OCI-LY1 (cell line): ENCODE data around the gene GMIP.

ENCODE experiments used
- H2AFZ ChIP-seq: fragments of 200-600 bp; sonication (generic), shearing (Covaris generic); 2 replicates; pipeline ENCODE4 v1.6.0; 2014; ENCODE audit warnings: antibody characterized with exemption, mild to moderate bottlenecking, low read length
- H3F3A ChIP-seq: fragments of 200-600 bp; sonication (generic), shearing (Covaris generic); 2 replicates; pipeline ENCODE4 v1.6.0; 2014; ENCODE audit warnings: mild to moderate bottlenecking, antibody characterized with exemption, low read length, moderate library complexity; ENCODE audit not compliant: insufficient read depth
- H3K27ac ChIP-seq: fragments of 200-600 bp; sonication (generic); 2 replicates; pipeline ENCODE4 v1.5.1; 2014; ENCODE audit warnings: low read length, mixed run types, mild to moderate bottlenecking, low read depth; ENCODE audit not compliant: poor library complexity, severe bottlenecking
- H3K27me3 ChIP-seq: fragments of 200-600 bp; sonication (generic); 2 replicates; pipeline ENCODE4 v1.6.0; 2014; ENCODE audit warnings: antibody characterized with exemption, mild to moderate bottlenecking, low read length, moderate library complexity; ENCODE audit not compliant: insufficient read depth
- H3K36me3 ChIP-seq: fragments of 200-600 bp; sonication (generic); 2 replicates; pipeline ENCODE4 v1.6.1; 2014; ENCODE audit warnings: mild to moderate bottlenecking, antibody characterized with exemption, low read length, moderate library complexity, mixed read lengths; ENCODE audit not compliant: insufficient read depth
- H3K4me1 ChIP-seq: fragments of 200-600 bp; sonication (generic); 2 replicates; pipeline ENCODE4 v1.5.1; 2014; ENCODE audit warnings: mild to moderate bottlenecking, low read length, moderate library complexity; ENCODE audit not compliant: insufficient read depth, severe bottlenecking
- H3K4me2 ChIP-seq: fragments of 200-600 bp; sonication (generic), shearing (Covaris generic); 2 replicates; pipeline ENCODE4 v1.6.1; 2014; ENCODE audit warnings: low read length
- H3K4me3 ChIP-seq: fragments of 200-600 bp; sonication (generic); 2 replicates; pipeline ENCODE4 v1.5.1; 2014; ENCODE audit warnings: low read length, low read depth, mild to moderate bottlenecking, mixed read lengths; ENCODE audit not compliant: poor library complexity, severe bottlenecking
- H3K79me2 ChIP-seq: fragments of 200-600 bp; shearing (Covaris generic); 2 replicates; pipeline ENCODE4 v1.6.1; 2016; ENCODE audit warnings: mixed run types, low read length, mixed read lengths; ENCODE audit not compliant: insufficient read depth
- H3K9ac ChIP-seq: fragments of 200-600 bp; sonication (generic), shearing (Covaris generic); 2 replicates; pipeline ENCODE4 v1.6.1; 2014; ENCODE audit warnings: mild to moderate bottlenecking, low read length, mixed read lengths
- H3K9me2 ChIP-seq: fragments of 200-600 bp; sonication (generic), shearing (Covaris generic); 2 replicates; pipeline ENCODE4 v1.6.1; 2014; ENCODE audit warnings: low read depth, mild to moderate bottlenecking, low read length, mixed read lengths
- H3K9me3 ChIP-seq: fragments of 200-600 bp; shearing (Covaris generic); 2 replicates; pipeline ENCODE4 v1.6.1; 2014; ENCODE audit warnings: low read length, mixed read lengths
- H4K20me1 ChIP-seq: fragments of 200-600 bp; sonication (generic), shearing (Covaris generic); 2 replicates; pipeline ENCODE4 v1.6.0; 2016; ENCODE audit warnings: mild to moderate bottlenecking, low read length; ENCODE audit not compliant: insufficient read depth
- CTCF ChIP-seq: fragments of 200-600 bp; sonication (generic), shearing (Covaris generic); IDR thresholded peaks from 2 replicates; pipeline ENCODE4 v1.5.1; 2017; ENCODE audit warnings: mild to moderate bottlenecking, antibody characterized with exemption, low read length, moderate library complexity, mixed read lengths
- EZH2 ChIP-seq: fragments of 200-600 bp; sonication (generic), shearing (Covaris generic); IDR thresholded peaks from 2 replicates; pipeline ENCODE4 v1.8.0; 2017; ENCODE audit warnings: borderline replicate concordance, mixed run types, mild to moderate bottlenecking, antibody characterized with exemption, low read length, moderate library complexity, mixed read lengths

The GMIP gene

GRCh38 chr19:19587771-19588170 lies 55.7 kb downstream of the GMIP start:
- no peaks in the 10 kb centered on the region for H4K20me1 ChIP-seq
- no peaks in the 10 kb centered on the region for H3K79me2 ChIP-seq
- no peak overlapping the region for H3K4me3 ChIP-seq
- no peaks in the 10 kb centered on the region for H3F3A ChIP-seq
- H3K9ac ChIP-seq, result no peak overlapping the region
- no peak overlapping the region for H3K27ac ChIP-seq
- no peaks in the 10 kb centered on the region for H3K27me3 ChIP-seq
- no peaks in the 10 kb centered on the region for H3K9me2 ChIP-seq
- no peak for TF ChIP-seq CTCF
- H3K4me1 ChIP-seq, result peaks cover 9% of the 10 kb centered on the region
- H2AFZ ChIP-seq, result no peak overlapping the region
- H3K36me3 ChIP-seq, result peaks cover 3% of the 10 kb centered on the region; the same call in 1 of the 2 replicates
- no peaks in the 10 kb centered on the region for H3K9me3 ChIP-seq
- H3K4me2 ChIP-seq, result no peak overlapping the region

GRCh38 chr19:19584356-19584755 lies 59.1 kb downstream of the GMIP start:
- Histone ChIP-seq H3K9me3 (no peaks in the 10 kb centered on the region), H3K9ac (no peak overlapping the region), H3K4me1 (no peaks in the 10 kb centered on the region), H4K20me1 (no peaks in the 10 kb centered on the region), H3K27me3 (no peaks in the 10 kb centered on the region), H3K79me2 (no peaks in the 10 kb centered on the region), H2AFZ (no peak overlapping the region), H3K27ac (no peak overlapping the region), H3K36me3 (no peaks in the 10 kb centered on the region), H3K4me2 (no peak overlapping the region), H3F3A (no peaks in the 10 kb centered on the region), H3K9me2 (no peaks in the 10 kb centered on the region), H3K4me3 (no peak overlapping the region)
- no peak for TF ChIP-seq EZH2
- no peak for TF ChIP-seq CTCF

GRCh38 chr19:19582471-19582870 lies 61.0 kb downstream of the GMIP start:
- H3K9ac ChIP-seq, result no peak overlapping the region
- H3K79me2 ChIP-seq, result no peaks in the 10 kb centered on the region
- no peaks in the 10 kb centered on the region for H3F3A ChIP-seq
- no peak overlapping the region for H2AFZ ChIP-seq
- no peak overlapping the region for H3K4me3 ChIP-seq
- H3K27me3 ChIP-seq, result no peaks in the 10 kb centered on the region
- no peaks in the 10 kb centered on the region for H4K20me1 ChIP-seq
- no peaks in the 10 kb centered on the region for H3K9me3 ChIP-seq
- H3K36me3 ChIP-seq, result no peaks in the 10 kb centered on the region
- no peaks in the 10 kb centered on the region for H3K9me2 ChIP-seq
- TF ChIP-seq CTCF, result no peak
- H3K4me1 ChIP-seq, result no peaks in the 10 kb centered on the region
- H3K27ac ChIP-seq, result no peak overlapping the region
- H3K4me2 ChIP-seq, result no peak overlapping the region
